Sigmoid colon (tissue), 4 donors: ENCODE data around the gene FBXO21.
"Not testable (repeated sequence)": the region's sequence is repeated elsewhere in the genome, so short reads cannot be mapped to it uniquely, and the experiment has no call there.

Experiments
- CTCF ChIP-seq, 4 experiments: fragments of 450-650 bp in 3 of 4; fragments of 200-600 bp in 1 of 4; IDR thresholded peaks; one replicate each; pipeline ENCODE4 v1.5.1; 2016 to 2019; ENCODE audit warnings: antibody characterized with exemption in 4 of 4, mild to moderate bottlenecking in 3 of 4, moderate library complexity in 2 of 4
- EP300 ChIP-seq, 4 donors: sonication (generic); formaldehyde crosslinking; IDR thresholded peaks; one replicate each; pipeline ENCODE4 v1.6.1; 2017; ENCODE audit warnings: antibody characterized with exemption in 4 of 4
- POLR2A ChIP-seq, 2 donors: fragments of 450-650 bp; IDR thresholded peaks; one replicate each; pipeline ENCODE4 v1.6.1; 2016; ENCODE audit warnings: antibody characterized with exemption in 2 of 2, mild to moderate bottlenecking in 2 of 2, moderate library complexity in 2 of 2
- POLR2AphosphoS5 ChIP-seq, 4 donors: sonication (generic); formaldehyde crosslinking; IDR thresholded peaks; one replicate each; pipeline ENCODE4 v1.6.1; 2017; ENCODE audit warnings: antibody characterized with exemption in 4 of 4

GRCh38 chr12:117220947-117221346 lies 30.7 kb upstream of the FBXO21 start:
- TF ChIP-seq CTCF, EP300, POLR2AphosphoS5, POLR2A (IDR thresholded peaks at IDR 0.05): not testable (repeated sequence)
